COLO668 (cell line): Measurements from ENCODE around the gene ELFN1.
"Not testable (repeated sequence)": the region's sequence is repeated elsewhere in the genome, so short reads cannot be mapped to it uniquely, and the experiment has no call there.

ENCODE experiments used
- DNase-seq: peaks from one replicate; lab custom pipeline; 2025; ENCODE audit not compliant: unreplicated experiment; lab: John Stamatoyannopoulos, UW

ELFN1 gene

GRCh38 chr7:1706721-1707613, 36.9 kb downstream of the ELFN1 start:
- no peak for DNase-seq

DNA sequence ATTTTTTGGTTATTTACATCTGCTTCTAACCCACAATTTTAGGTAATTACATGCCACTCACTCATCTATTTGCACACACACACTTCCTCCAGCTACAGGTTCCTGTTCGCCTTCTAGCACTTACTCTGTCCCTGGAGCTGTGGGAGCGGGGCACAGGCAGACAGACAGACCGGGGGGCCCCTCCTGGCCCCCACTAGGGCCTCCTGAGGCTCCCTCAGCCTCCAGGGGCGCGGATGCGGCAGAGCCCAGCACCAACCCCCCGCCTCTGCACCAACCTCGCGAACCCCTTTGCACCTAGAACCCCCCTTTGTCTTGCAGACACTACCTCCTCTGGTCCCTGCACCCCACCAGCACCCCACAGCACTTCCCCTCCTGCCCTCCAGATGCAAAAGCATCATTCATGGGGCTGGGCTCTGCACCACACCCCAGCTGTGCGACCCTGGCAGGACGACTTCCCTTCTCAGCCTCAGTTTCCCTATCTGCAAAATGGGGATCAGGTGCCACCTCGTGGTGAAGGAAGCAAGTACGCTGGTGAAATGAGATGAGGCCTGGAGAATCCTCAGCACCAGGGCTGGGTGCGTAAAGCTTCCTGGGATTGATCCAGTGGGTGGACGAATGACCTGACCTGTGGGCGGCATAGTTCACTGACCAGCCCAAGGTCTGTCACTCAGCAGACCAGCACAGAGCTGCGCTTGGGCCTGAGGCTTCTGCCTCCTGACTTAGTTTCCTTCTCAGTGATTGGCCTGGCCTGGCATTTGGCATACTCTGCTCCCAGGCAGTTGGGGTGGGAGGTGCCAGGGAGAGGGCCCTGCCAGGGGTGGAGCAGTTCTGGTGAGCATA, 37.9 kb downstream of the ELFN1 start:
- no peak for DNase-seq

- DNase-seq, result no peak
Observed at GRCh38 chr7:1708596-1709251, 38.6 kb downstream of the ELFN1 start.

- no peak for DNase-seq
Observed at GRCh38 chr7:1709281-1709680, 39.2 kb downstream of the ELFN1 start.

- peak; percentile 19 for DNase-seq
Observed at GRCh38 chr7:1709900-1710299, 39.8 kb downstream of the ELFN1 start.

DNA sequence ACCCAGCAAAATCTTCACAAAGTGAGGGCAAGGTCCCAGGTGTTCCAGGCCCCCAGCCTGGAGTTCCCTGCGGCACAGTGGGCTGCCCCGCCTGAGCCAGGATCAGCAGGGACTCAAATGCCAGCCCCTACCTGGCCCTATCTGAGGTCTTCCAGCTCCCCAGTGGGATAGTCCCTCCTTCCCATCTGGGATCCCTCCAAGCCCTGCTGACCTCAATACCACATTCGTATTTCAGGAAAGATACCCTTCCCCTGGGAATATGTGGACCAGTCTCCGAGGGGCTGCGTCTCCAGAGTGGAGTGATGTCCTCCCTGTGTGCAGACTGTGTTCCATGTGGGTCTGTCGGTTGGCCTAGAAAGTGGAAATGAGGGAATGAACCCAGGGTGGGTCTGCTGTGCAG, 40.9 kb downstream of the ELFN1 start:
- DNase-seq, result no peak

GRCh38 chr7:1712907-1713501, 42.9 kb downstream of the ELFN1 start:
- peak; percentile 40 for DNase-seq

GRCh38 chr7:1713502-1714484, 43.7 kb downstream of the ELFN1 start:
- peak; percentile 94 for DNase-seq

GRCh38 chr7:1714583-1715330, 44.7 kb downstream of the ELFN1 start:
- no peak for DNase-seq

DNA sequence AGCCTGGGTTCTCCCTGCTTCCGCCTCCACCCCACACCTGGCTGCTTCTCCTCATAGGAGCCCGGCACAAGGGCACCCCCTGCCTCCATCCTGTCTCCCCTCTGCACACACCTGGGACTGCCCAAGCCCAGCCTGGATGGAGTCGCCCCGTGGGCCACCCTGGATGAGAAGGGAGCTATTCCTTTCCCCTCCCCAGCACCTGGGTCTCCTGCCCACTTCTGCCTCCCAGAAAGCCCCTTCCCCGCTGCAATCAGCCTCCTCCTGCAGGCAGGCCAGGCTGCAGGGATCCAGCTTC, 45.2 kb downstream of the ELFN1 start:
- no peak for DNase-seq

- DNase-seq, result no peak
Observed at GRCh38 chr7:1715671-1716074, 45.6 kb downstream of the ELFN1 start.

DNA sequence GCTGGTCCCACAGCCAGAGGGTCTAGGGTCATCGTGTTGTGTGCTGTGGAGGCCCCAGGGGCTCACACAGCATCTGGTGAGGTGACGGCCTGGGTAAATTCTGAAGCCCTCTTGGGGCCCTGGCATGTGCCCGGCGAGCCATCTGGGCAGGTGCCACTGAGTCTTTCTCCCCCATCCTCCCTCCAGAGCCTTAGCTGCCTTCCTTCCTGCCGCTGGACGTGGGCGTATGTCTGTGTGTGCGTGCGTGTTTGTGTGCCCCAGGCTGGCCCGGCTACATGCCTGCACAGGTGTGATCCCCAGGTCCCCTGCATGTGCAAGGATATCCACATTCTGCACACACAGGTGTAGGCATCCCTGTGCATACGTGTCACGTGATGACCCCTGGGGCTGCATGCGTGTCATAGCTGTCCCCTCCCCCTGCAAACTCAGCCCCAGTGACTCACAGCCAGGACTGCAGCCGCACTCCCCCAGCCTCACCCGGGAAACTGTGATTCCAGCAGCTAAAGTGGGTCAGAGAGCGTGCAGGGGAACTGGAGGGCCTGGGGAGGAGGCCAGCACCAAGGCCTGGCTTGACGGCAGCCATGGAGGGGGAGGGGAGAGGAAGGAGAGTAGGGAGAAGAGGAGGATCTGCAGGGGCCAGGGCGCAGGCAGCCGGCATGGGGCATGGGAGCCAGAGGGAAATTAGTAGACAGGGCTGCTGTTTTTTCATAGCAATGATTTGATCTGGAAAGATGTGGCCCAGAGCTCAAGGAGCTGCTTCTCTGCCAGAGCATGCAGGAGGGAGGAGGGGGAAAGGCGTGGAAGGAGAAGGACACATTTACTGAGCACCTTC, 46.4 kb downstream of the ELFN1 start:
- peak; percentile 56 for DNase-seq

DNA sequence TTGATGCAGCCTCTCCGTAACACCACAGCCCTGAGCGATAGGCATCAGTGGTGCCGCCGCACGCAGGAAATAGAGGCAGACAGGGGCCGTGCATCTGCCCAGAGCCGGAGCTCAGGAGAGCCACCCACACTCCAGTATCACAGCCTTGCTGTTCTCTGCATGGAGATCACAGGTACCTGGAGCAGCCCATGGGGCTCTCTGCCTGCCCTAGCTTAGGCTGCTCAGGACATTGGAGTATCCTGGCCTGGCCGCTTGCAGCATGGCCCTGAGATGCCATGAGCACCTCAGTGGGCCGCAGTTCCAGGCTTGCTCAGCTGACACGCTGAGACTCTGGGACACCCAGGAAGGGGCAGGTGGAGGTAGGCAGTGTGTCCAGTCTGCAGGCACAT, 47.0 kb downstream of the ELFN1 start:
- DNase-seq, result no peak

GRCh38 chr7:1717903-1718676, 48.0 kb downstream of the ELFN1 start:
- no peak for DNase-seq

GRCh38 chr7:1718850-1719249, 48.8 kb downstream of the ELFN1 start:
- DNase-seq, result not testable (repeated sequence)

DNA sequence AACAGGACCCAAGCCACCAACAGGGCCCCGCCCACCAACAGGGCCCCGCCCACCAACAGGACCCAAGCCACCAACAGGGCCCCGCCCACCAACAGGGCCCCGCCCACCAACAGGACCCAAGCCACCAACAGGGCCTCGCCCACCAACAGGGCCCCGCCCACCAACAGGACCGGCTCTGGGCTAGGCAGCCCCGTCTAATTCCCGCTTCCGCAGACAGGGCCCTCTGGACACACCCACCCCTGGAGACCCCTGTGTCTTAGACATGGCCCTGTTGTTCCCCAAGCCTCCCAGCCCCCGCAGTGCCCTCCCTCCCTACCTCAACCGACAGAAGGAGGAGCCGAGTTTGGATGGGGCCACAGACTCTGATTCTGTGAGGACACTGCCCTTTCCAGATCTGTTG, 49.2 kb downstream of the ELFN1 start:
- not testable (repeated sequence) for DNase-seq

DNA sequence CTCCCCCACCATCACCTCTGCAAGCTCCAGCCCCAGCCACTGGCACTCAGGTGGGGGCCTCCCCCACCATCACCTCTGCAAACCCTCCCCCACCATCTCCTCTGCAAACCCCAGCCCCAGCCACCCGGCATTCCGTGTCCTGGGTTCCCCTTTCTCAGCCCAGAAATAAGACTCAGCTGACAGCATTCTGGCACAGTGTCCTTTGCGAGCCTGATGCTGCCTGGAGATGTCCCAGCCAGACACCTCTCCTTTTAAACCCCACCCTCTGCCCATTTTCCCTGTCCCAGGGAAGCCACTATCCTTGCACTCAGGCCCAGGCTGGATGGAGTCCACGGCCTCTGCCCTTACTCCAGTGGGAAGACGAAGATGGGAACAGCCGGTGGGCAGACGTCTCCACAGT, 49.8 kb downstream of the ELFN1 start:
- no peak for DNase-seq

DNA sequence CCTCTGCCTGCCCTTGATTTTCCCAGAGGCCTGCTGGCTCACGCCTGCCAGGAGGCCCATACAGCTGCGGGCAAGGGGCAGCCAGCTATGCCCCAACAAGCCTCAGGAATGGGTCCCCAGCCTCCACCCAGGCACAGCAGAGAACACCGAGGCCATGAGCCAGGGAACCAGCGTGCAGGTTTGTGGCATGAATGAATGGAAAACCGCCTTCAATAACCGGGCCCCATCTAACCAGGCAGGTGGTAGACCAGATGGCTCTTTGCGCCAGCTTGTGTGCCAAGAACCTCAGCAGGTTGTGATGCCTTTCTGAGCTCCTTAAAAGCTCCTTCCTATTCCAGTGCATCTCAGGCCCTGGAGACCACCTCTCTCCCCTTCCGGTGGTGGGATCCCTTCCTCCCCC, 50.2 kb downstream of the ELFN1 start:
- peak; percentile 68 for DNase-seq
